Panc1 (cell line): Measurements from ENCODE around the gene SPZ1. TPM values are rescaled to one million over a fixed set of nuclear protein-coding genes. Genes with fewer than 3 reads are reported as not detected.

Source experiments
- ATAC-seq: fragments of 200-7000 bp; cut with Tn5 transposase; 2 replicates; pipeline ENCODE4 v1.9.1; 2020; ENCODE audit warnings: mild to moderate bottlenecking, moderate library complexity
- BruUV-seq: library from RNA; stranded (reverse); fragments of 400-500 nt; replicated peaks from 2 replicates; lab custom pipeline; 2021; lab: Mats Ljungman, UMichigan
- CTCF ChIA-PET: fragments of 300-600 bp; sonication (Branson Sonifier 250); formaldehyde crosslinking; loops from one replicate; lab custom pipeline; 2022; ENCODE audit warnings: antibody characterized with exemption; lab: Charles Lee
- POLR2A ChIA-PET: fragments of 300-600 bp; sonication (Branson Sonifier 250); formaldehyde crosslinking; loops from one replicate; lab custom pipeline; 2022; ENCODE audit warnings: antibody characterized with exemption; lab: Charles Lee
- DNase-seq: peaks from one replicate; pipeline ENCODE4 v3.0.0-alpha.2; 2010; ENCODE audit warnings: low read depth, low spot score
- H3K27ac ChIP-seq: 2 replicates; pipeline ENCODE4 v1.5.1; 2011; ENCODE audit warnings: mild to moderate bottlenecking, low read length, inconsistent platforms
- H3K27me3 ChIP-seq: fragments of 200-500 bp; sonication (Bioruptor generic); 2 replicates; pipeline ENCODE4 v1.6.0; 2014; ENCODE audit warnings: low read length, inconsistent platforms; ENCODE audit not compliant: control insufficient read depth, insufficient read depth
- H3K36me3 ChIP-seq: fragments of 200-500 bp; sonication (Bioruptor generic); 2 replicates; pipeline ENCODE4 v1.5.1; 2014; ENCODE audit warnings: inconsistent platforms, mild to moderate bottlenecking, low read length, moderate library complexity; ENCODE audit not compliant: control insufficient read depth, insufficient read depth
- H3K4me1 ChIP-seq: 2 replicates; pipeline ENCODE4 v1.5.1; 2011; ENCODE audit warnings: inconsistent platforms, mild to moderate bottlenecking, low read length, moderate library complexity; ENCODE audit not compliant: control insufficient read depth, insufficient read depth
- H3K4me3 ChIP-seq, 2 experiments: 2 replicates each; pipeline ENCODE4 v1.5.1; 2011 to 2012; ENCODE audit warnings: low read depth in 2 of 2, low read length in 2 of 2, mild to moderate bottlenecking in 2 of 2, inconsistent platforms in 1 of 2, moderate library complexity in 1 of 2
- H3K9me3 ChIP-seq: fragments of 200-500 bp; sonication (Bioruptor generic); 2 replicates; pipeline ENCODE4 v1.5.1; 2014; ENCODE audit warnings: low read depth, mild to moderate bottlenecking, inconsistent platforms, low read length, moderate library complexity; ENCODE audit not compliant: control insufficient read depth, insufficient read depth
- POLR2AphosphoS5 ChIP-seq: IDR thresholded peaks from 2 replicates; pipeline ENCODE4 v1.6.1; 2012; ENCODE audit warnings: mild to moderate bottlenecking, low read depth, low read length, moderate library complexity
- REST ChIP-seq, 2 experiments: IDR thresholded peaks; 2 replicates each; pipeline ENCODE4 v1.6.1; 2011 to 2012; ENCODE audit warnings: low read depth in 2 of 2, control low read depth in 1 of 2, low read length in 1 of 2, mild to moderate bottlenecking in 1 of 2, moderate library complexity in 1 of 2; ENCODE audit not compliant: insufficient read depth in 1 of 2
- SIN3A ChIP-seq: IDR thresholded peaks from 2 replicates; pipeline ENCODE4 v1.6.1; 2012; ENCODE audit warnings: low read depth, mild to moderate bottlenecking, low read length, moderate library complexity, borderline replicate concordance; ENCODE audit not compliant: insufficient read depth
- TCF7L2 ChIP-seq: IDR thresholded peaks from 2 replicates; pipeline ENCODE4 v1.6.1; 2011; ENCODE audit warnings: mild to moderate bottlenecking, low read depth, low read length, inconsistent platforms
- in situ Hi-C: cut with HindIII; loops from 2 replicates; pipeline ENCODE4 v1.10.0; 2016; ENCODE audit warnings: low sequenced_read_pairs, low pct_unique_long_range_greater_than_20kb
- intact Hi-C: fragments of 100-400 bp; cut with micrococcal nuclease; formaldehyde crosslinking; loops from one replicate; pipeline ENCODE4 v1.10.0; 2022; ENCODE audit not compliant: unreplicated experiment
- total RNA-seq: library from RNA; stranded (reverse); gene quantifications from one replicate; pipeline ENCODE4 v1.2.1, GENCODE V29; 2021; ENCODE audit not compliant: unreplicated experiment
- TF ChIP-seq, protein P1 (sequence below): fragments of 450-650 bp; IDR thresholded peaks from 2 replicates; pipeline ENCODE4 v1.5.1; 2017; ENCODE audit warnings: mild to moderate bottlenecking

SPZ1 gene
- total RNA-seq, 1 experiment from 2014 or later, result not detected

DNA sequence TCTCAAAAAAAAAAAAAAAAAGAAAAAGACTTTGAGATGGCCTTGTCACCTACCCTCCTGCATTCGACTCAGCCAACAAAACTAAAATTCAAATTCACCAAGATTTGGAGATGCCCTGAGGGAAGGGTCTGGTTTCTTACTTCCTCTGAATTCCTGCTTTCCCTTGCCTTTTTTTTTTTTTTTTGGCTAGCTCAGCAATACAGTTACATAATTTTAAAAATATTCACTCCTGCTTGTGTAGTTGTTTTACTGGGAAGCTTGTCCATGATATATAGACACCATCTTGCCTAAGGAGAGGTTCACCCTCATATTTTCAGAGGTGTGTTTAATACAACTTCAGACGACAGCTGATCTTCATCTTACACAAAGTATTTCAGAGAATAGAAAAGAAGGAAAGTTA is 42.6 kb upstream of the SPZ1 start:
- in situ Hi-C loops, result no loop called here
- ATAC-seq, result no peak
- BruUV-seq, result no TSS peak
- Histone ChIP-seq H3K27me3 (no peaks in the 10 kb centered on the region), H3K4me3 (no peak overlapping the region), H3K36me3 (no peaks in the 10 kb centered on the region), H3K4me1 (no peaks in the 10 kb centered on the region), H3K9me3 (no peaks in the 10 kb centered on the region), H3K27ac (no peak overlapping the region)
- ChIA-PET CTCF (interaction anchor here (0.7 to 1.0 kb wide), 2 partner anchors 16 to 27 kb away, joined by 3 to 7 read pairs; no protein-coding TSS in a partner anchor), POLR2A (interaction anchor here (0.6 kb wide), 1 partner anchor 14 kb away, joined by 7 read pairs; no protein-coding TSS in a partner anchor)
- TF ChIP-seq REST (IDR thresholded peaks at IDR 0.05; ENCODE audit: insufficient read depth in 1 of 2, low read depth in 2 of 2, low read length in 1 of 2) (no peak), TCF7L2 (no peak), SIN3A (no peak), POLR2AphosphoS5 (no peak)
- TF ChIP-seq, protein P1, sequence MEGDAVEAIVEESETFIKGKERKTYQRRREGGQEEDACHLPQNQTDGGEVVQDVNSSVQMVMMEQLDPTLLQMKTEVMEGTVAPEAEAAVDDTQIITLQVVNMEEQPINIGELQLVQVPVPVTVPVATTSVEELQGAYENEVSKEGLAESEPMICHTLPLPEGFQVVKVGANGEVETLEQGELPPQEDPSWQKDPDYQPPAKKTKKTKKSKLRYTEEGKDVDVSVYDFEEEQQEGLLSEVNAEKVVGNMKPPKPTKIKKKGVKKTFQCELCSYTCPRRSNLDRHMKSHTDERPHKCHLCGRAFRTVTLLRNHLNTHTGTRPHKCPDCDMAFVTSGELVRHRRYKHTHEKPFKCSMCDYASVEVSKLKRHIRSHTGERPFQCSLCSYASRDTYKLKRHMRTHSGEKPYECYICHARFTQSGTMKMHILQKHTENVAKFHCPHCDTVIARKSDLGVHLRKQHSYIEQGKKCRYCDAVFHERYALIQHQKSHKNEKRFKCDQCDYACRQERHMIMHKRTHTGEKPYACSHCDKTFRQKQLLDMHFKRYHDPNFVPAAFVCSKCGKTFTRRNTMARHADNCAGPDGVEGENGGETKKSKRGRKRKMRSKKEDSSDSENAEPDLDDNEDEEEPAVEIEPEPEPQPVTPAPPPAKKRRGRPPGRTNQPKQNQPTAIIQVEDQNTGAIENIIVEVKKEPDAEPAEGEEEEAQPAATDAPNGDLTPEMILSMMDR, result no peak
- intact Hi-C loops, result no loop called here
- no peak for DNase-seq

- ChIA-PET CTCF (no interaction called here), POLR2A (no interaction called here)
- intact Hi-C loops (no loop called here), in situ Hi-C loops (no loop called here)
- Histone ChIP-seq H3K4me1 (no peaks in the 10 kb centered on the region), H3K4me3 (no peak overlapping the region), H3K36me3 (no peaks in the 10 kb centered on the region), H3K9me3 (no peaks in the 10 kb centered on the region), H3K27me3 (no peaks in the 10 kb centered on the region), H3K27ac (no peak overlapping the region)
- no TSS peak for BruUV-seq
- DNase-seq, result no peak
- TF ChIP-seq, protein P1, result no peak
- no peak for TF ChIP-seq REST (IDR thresholded peaks at IDR 0.05; ENCODE audit: insufficient read depth in 1 of 2, low read depth in 2 of 2, low read length in 1 of 2)
- no peak for TF ChIP-seq POLR2AphosphoS5
- TF ChIP-seq TCF7L2, result no peak
- TF ChIP-seq SIN3A, result no peak
- no peak for ATAC-seq
Measured at GRCh38 chr5:80282054-80282453, 37.7 kb upstream of the SPZ1 start.
